ENCODE measurements around the gene RPS6KA2. TPM values are rescaled to one million over a fixed set of nuclear protein-coding genes. Genes with fewer than 3 reads are reported as not detected.

RPS6KA2 gene
- total and polyA plus RNA-seq, 2 donors (not counting 3 experiments of a cell fraction or from before 2014, with no cell fraction given), result 54.5 to 75.8 TPM

- DNase-seq (ENCODE audit: low read depth, low spot score) (no peak), FAIRE-seq (no peak)
- intact Hi-C loops (cut with micrococcal nuclease) (no loop called here), dilution Hi-C loops (cut with MboI; ENCODE audit: extremely low pct_ligation_motif_present, low sequenced_read_pairs) (no loop called here)
- no peak overlapping the region for H2AFZ ChIP-seq (ENCODE audit: low read depth, low read length)
- no peak overlapping the region for H3K27ac ChIP-seq (ENCODE audit: insufficient read depth, low read depth, low read length)
- H3K9me3 ChIP-seq (replicated peaks; ENCODE audit: control insufficient read depth, insufficient read depth, low read length), result no peaks in the 10 kb centered on the region
- no peak overlapping the region for H3K4me3 ChIP-seq (replicated peaks in 1 of 3; ENCODE audit: insufficient read depth in 1 of 3, low read depth in 1 of 3, low read length in 3 of 3)
- peaks cover 41% of the 10 kb centered on the region for H3K4me1 ChIP-seq (ENCODE audit: control insufficient read depth, extremely low read depth, insufficient read depth, low read length)
- TF ChIP-seq MYC (IDR thresholded peaks at IDR 0.05; ENCODE audit: low read depth, low read length), result no peak
- TF ChIP-seq FOS (IDR thresholded peaks at IDR 0.05; ENCODE audit: borderline replicate concordance, insufficient read depth, low read length), result no peak
- TF ChIP-seq, protein P1, sequence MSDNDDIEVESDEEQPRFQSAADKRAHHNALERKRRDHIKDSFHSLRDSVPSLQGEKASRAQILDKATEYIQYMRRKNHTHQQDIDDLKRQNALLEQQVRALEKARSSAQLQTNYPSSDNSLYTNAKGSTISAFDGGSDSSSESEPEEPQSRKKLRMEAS (IDR thresholded peaks at IDR 0.05; ENCODE audit: insufficient read depth, insufficient read length), result no peak
- no peak for TF ChIP-seq EZH2 (IDR thresholded peaks at IDR 0.05; ENCODE audit: borderline replicate concordance, low read depth, low read length, severe bottlenecking)
- no peak for TF ChIP-seq GATA2 (IDR thresholded peaks at IDR 0.05; ENCODE audit: insufficient read depth, insufficient read length, low read depth, low read length)
- TF ChIP-seq CTCF (IDR thresholded peaks at IDR 0.05; ENCODE audit: extremely low read depth in 1 of 2, insufficient read depth in 1 of 2, low read depth in 1 of 2, low read length in 2 of 2), result no peak
- TF ChIP-seq POLR2AphosphoS5 (IDR thresholded peaks at IDR 0.05; ENCODE audit: insufficient read depth, low read depth, low read length), result no peak
- no peak overlapping the region for H3K9ac ChIP-seq (replicated peaks; ENCODE audit: extremely low read depth, insufficient read depth, low read length)
- CTCF ChIA-PET, result interaction anchor here (1.6 kb wide), 1 partner anchor 14 kb away, joined by 5 read pairs; no protein-coding TSS in a partner anchor
- BruUV-seq (replicated peaks), result no TSS peak
- peaks cover 0 to 1% of the 10 kb centered on the region in 2 experiments for H3K36me3 ChIP-seq (ENCODE audit: control insufficient read depth in 2 of 2, extremely low read depth in 1 of 2, insufficient read depth in 2 of 2, low read length in 2 of 2)
- H3K9me1 ChIP-seq (replicated peaks; ENCODE audit: control insufficient read depth, extremely low read depth, insufficient read depth, low read length), result no peaks in the 10 kb centered on the region
- no peaks in the 10 kb centered on the region for H3K27me3 ChIP-seq (ENCODE audit: control insufficient read depth in 2 of 2, insufficient read depth in 2 of 2, low read length in 2 of 2)
- H4K20me1 ChIP-seq (replicated peaks; ENCODE audit: control insufficient read depth, extremely low read depth, insufficient read depth, low read length), result no peaks in the 10 kb centered on the region
- no peak overlapping the region for H3K4me2 ChIP-seq (ENCODE audit: insufficient read depth, low read length)
- peaks cover 24% of the 10 kb centered on the region for H3K79me2 ChIP-seq (ENCODE audit: control insufficient read depth, insufficient read depth, low read length)
- POLR2A ChIA-PET, result interaction anchor here (0.8 kb wide), 1 partner anchor 12 kb away, joined by 3 read pairs; no protein-coding TSS in a partner anchor
Observed at GRCh38 chr6:166612471-166612881, 14.6 kb downstream of the RPS6KA2 start.

Measured in endothelial cell of umbilical vein (primary cell).